ENCODE results near the gene KIAA0232. TPM values are rescaled to one million over a fixed set of nuclear protein-coding genes. Genes with fewer than 3 reads are reported as not detected.

Gene KIAA0232
- total RNA-seq, 1 experiment from 2014 or later = 5.5 TPM

GRCh38 chr4:6885953-6886557 is 103.5 kb downstream of the KIAA0232 start:
- intact Hi-C loops (cut with micrococcal nuclease) = no loop called here
- H4K20me1 ChIP-seq (ENCODE audit: low read length) = no peaks in the 10 kb centered on the region

GRCh38 chr4:6886886-6887285 is 104.4 kb downstream of the KIAA0232 start:
- H3F3A ChIP-seq (ENCODE audit: low read length, unreplicated experiment) = no peaks in the 10 kb centered on the region
- intact Hi-C loops (cut with micrococcal nuclease) = no loop called here
- no peak for TF ChIP-seq EZH2 (IDR thresholded peaks at IDR 0.05; ENCODE audit: low read length, unreplicated experiment)
- TF ChIP-seq CTCF (conservative IDR thresholded peaks at IDR 0.05; ENCODE audit: low read depth, low read length) = no peak
- TF ChIP-seq EZH2phosphoT487 (IDR thresholded peaks at IDR 0.05; ENCODE audit: borderline replicate concordance, low read length) = no peak
- DNase-seq (no peak), ATAC-seq (no peak)
- H3K4me1 ChIP-seq (ENCODE audit: insufficient read depth, low read length) = peaks cover 2% of the 10 kb centered on the region; the same call in 1 of the 2 replicates
- no peak overlapping the region for H3K27ac ChIP-seq (ENCODE audit: low read length)
- H3K9ac ChIP-seq (ENCODE audit: low read length) = no peak overlapping the region
- no peaks in the 10 kb centered on the region for H4K20me1 ChIP-seq (ENCODE audit: low read length)
- H3K4me2 ChIP-seq (ENCODE audit: low read length) = no peak overlapping the region
- BruUV-seq (replicated peaks) = no TSS peak
- no peaks in the 10 kb centered on the region for H3K9me3 ChIP-seq (ENCODE audit: low read length)
- no peaks in the 10 kb centered on the region for H3K27me3 ChIP-seq (ENCODE audit: low read length)
- no peaks in the 10 kb centered on the region for H3K79me2 ChIP-seq (ENCODE audit: low read length)
- H3K4me3 ChIP-seq (ENCODE audit: low read length) = no peak overlapping the region
- H2AFZ ChIP-seq (ENCODE audit: low read length) = no peak overlapping the region
- ChIA-PET POLR2A (ENCODE audit: unreplicated experiment) (no interaction called here), CTCF (no interaction called here)
- H3K36me3 ChIP-seq (ENCODE audit: low read depth, low read length) = no peaks in the 10 kb centered on the region; the same call in 1 of the 2 replicates
- no peaks in the 10 kb centered on the region for H3K9me2 ChIP-seq (replicated peaks; ENCODE audit: low read length)

More at GRCh38 chr4:6885953-6886557, 103.5 kb downstream of the KIAA0232 start:
- DNase-seq = peak; percentile 15
- no peak overlapping the region for H2AFZ ChIP-seq (ENCODE audit: low read length)
- H3K9ac ChIP-seq (ENCODE audit: low read length) = no peak overlapping the region
- no peaks in the 10 kb centered on the region for H3K9me3 ChIP-seq (ENCODE audit: low read length)
- H3K27ac ChIP-seq (ENCODE audit: low read length) = no peak overlapping the region
- H3K4me1 ChIP-seq (ENCODE audit: insufficient read depth, low read length) = no peaks in the 10 kb centered on the region
- peak; percentile 54 for ATAC-seq
- H3K79me2 ChIP-seq (ENCODE audit: low read length) = no peaks in the 10 kb centered on the region
- H3F3A ChIP-seq (ENCODE audit: low read length, unreplicated experiment) = no peaks in the 10 kb centered on the region
- ChIA-PET CTCF (no interaction called here), POLR2A (ENCODE audit: unreplicated experiment) (no interaction called here)
- no peak for TF ChIP-seq EZH2phosphoT487 (IDR thresholded peaks at IDR 0.05; ENCODE audit: borderline replicate concordance, low read length)
- peak; percentile 25; the same call in 1 of the 2 replicates for TF ChIP-seq CTCF (conservative IDR thresholded peaks at IDR 0.05; ENCODE audit: low read depth, low read length)
- H3K36me3 ChIP-seq (ENCODE audit: low read depth, low read length) = no peaks in the 10 kb centered on the region; the same call in 1 of the 2 replicates
- no peak overlapping the region for H3K4me2 ChIP-seq (ENCODE audit: low read length)
- no peak overlapping the region for H3K4me3 ChIP-seq (ENCODE audit: low read length)
- H3K9me2 ChIP-seq (replicated peaks; ENCODE audit: low read length) = no peaks in the 10 kb centered on the region
- TSS peak; percentile 4 for BruUV-seq (replicated peaks)
- H3K27me3 ChIP-seq (ENCODE audit: low read length) = no peaks in the 10 kb centered on the region

- no peaks in the 10 kb centered on the region for H3F3A ChIP-seq (ENCODE audit: low read length, unreplicated experiment)
- CTCF ChIA-PET = no interaction called here
- no peak overlapping the region for H3K4me3 ChIP-seq (ENCODE audit: low read length)
- no peaks in the 10 kb centered on the region for H4K20me1 ChIP-seq (ENCODE audit: low read length)
- no peaks in the 10 kb centered on the region for H3K9me2 ChIP-seq (replicated peaks; ENCODE audit: low read length)
- intact Hi-C loops (cut with micrococcal nuclease) = no loop called here
- H3K9ac ChIP-seq (ENCODE audit: low read length) = no peak overlapping the region
- H3K4me2 ChIP-seq (ENCODE audit: low read length) = no peak overlapping the region
- POLR2A ChIA-PET (ENCODE audit: unreplicated experiment) = no interaction called here
- no peak overlapping the region for H2AFZ ChIP-seq (ENCODE audit: low read length)
- peaks cover 6% of the 10 kb centered on the region; the same call in 1 of the 2 replicates for H3K4me1 ChIP-seq (ENCODE audit: insufficient read depth, low read length)
- DNase-seq = no peak
- no peaks in the 10 kb centered on the region for H3K9me3 ChIP-seq (ENCODE audit: low read length)
- no peaks in the 10 kb centered on the region for H3K79me2 ChIP-seq (ENCODE audit: low read length)
- no peaks in the 10 kb centered on the region for H3K27me3 ChIP-seq (ENCODE audit: low read length)
- no peak for TF ChIP-seq EZH2 (IDR thresholded peaks at IDR 0.05; ENCODE audit: low read length, unreplicated experiment)
- TF ChIP-seq EZH2phosphoT487 (IDR thresholded peaks at IDR 0.05; ENCODE audit: borderline replicate concordance, low read length) = no peak
- TF ChIP-seq CTCF (conservative IDR thresholded peaks at IDR 0.05; ENCODE audit: low read depth, low read length) = no peak
- H3K36me3 ChIP-seq (ENCODE audit: low read depth, low read length) = no peaks in the 10 kb centered on the region
- no peak overlapping the region for H3K27ac ChIP-seq (ENCODE audit: low read length)
- BruUV-seq (replicated peaks) = no TSS peak
- no peak for ATAC-seq
Observed at GRCh38 chr4:6887591-6888371, 105.3 kb downstream of the KIAA0232 start.
